Ishikawa (cell line): Measurements from ENCODE around the gene BPIFA1.

Source experiments
- CEBPB ChIP-seq: IDR thresholded peaks from 2 replicates; pipeline ENCODE4 v1.6.1; 2012
- CREB1 ChIP-seq: IDR thresholded peaks from 2 replicates; pipeline ENCODE4 v1.6.1; 2012; ENCODE audit warnings: low read depth
- EGR1 ChIP-seq: IDR thresholded peaks from 2 replicates; pipeline ENCODE4 v1.6.1; 2012
- EP300 ChIP-seq: IDR thresholded peaks from 2 replicates; pipeline ENCODE4 v1.6.1; 2012; ENCODE audit warnings: borderline replicate concordance
- FOXM1 ChIP-seq: IDR thresholded peaks from 2 replicates; pipeline ENCODE4 v1.6.1; 2012; ENCODE audit warnings: low read depth, borderline replicate concordance
- MAX ChIP-seq: IDR thresholded peaks from 2 replicates; pipeline ENCODE4 v1.6.1; 2012
- NFIC ChIP-seq: IDR thresholded peaks from 2 replicates; pipeline ENCODE4 v1.6.1; 2012
- RAD21 ChIP-seq: IDR thresholded peaks from 2 replicates; pipeline ENCODE4 v1.6.1; 2012; ENCODE audit warnings: low read depth
- REST ChIP-seq: IDR thresholded peaks from 2 replicates; pipeline ENCODE4 v1.6.1; 2012; ENCODE audit warnings: low read depth, mild to moderate bottlenecking
- TAF1 ChIP-seq: IDR thresholded peaks from 2 replicates; pipeline ENCODE4 v1.6.1; 2012; ENCODE audit warnings: low read depth, mild to moderate bottlenecking
- TCF12 ChIP-seq: IDR thresholded peaks from 2 replicates; pipeline ENCODE4 v1.6.1; 2012; ENCODE audit warnings: low read depth
- TEAD4 ChIP-seq: IDR thresholded peaks from 2 replicates; pipeline ENCODE4 v1.6.1; 2012
- USF1 ChIP-seq: IDR thresholded peaks from 2 replicates; pipeline ENCODE4 v1.6.1; 2012
- YY1 ChIP-seq: IDR thresholded peaks from 2 replicates; pipeline ENCODE4 v1.6.1; 2012; ENCODE audit warnings: low read depth
- ZBTB7A ChIP-seq: IDR thresholded peaks from 2 replicates; pipeline ENCODE4 v1.6.1; 2012; ENCODE audit warnings: low read depth

The BPIFA1 gene

GRCh38 chr20:33284284-33284683 lies 48.5 kb downstream of the BPIFA1 start:
- TF ChIP-seq FOXM1 = no peak
- no peak for TF ChIP-seq ZBTB7A
- TF ChIP-seq NFIC = peak; percentile 54; the same call in 1 of the 2 replicates
- TF ChIP-seq YY1 = no peak
- no peak for TF ChIP-seq EP300
- TF ChIP-seq REST = no peak
- no peak for TF ChIP-seq MAX
- no peak for TF ChIP-seq EGR1
- TF ChIP-seq CREB1 = no peak
- 0 out of 2 replicates have a peak, but pooled peaks have one; percentile 18 for TF ChIP-seq TCF12
- no peak for TF ChIP-seq TEAD4

- TF ChIP-seq TAF1 (no peak), MAX (no peak), YY1 (no peak), EP300 (no peak), RAD21 (no peak), TCF12 (no peak)
These were observed 49.1 kb downstream of the BPIFA1 start for GRCh38 chr20:33284937-33285336.

- TF ChIP-seq MAX (no peak), REST (no peak), YY1 (no peak)
These were observed 50.2 kb downstream of the BPIFA1 start for GRCh38 chr20:33285861-33286495.

- TF ChIP-seq EP300 (no peak), YY1 (no peak), RAD21 (no peak), EGR1 (no peak), TEAD4 (no peak), REST (no peak), TCF12 (no peak), NFIC (no peak), MAX (no peak), USF1 (no peak), CEBPB (no peak), CREB1 (no peak), TAF1 (no peak), FOXM1 (no peak), ZBTB7A (no peak)
These were observed 52.1 kb downstream of the BPIFA1 start for GRCh38 chr20:33287884-33288283.

- no peak for TF ChIP-seq REST
- TF ChIP-seq TEAD4 = no peak
These were observed 55.1 kb downstream of the BPIFA1 start for GRCh38 chr20:33290852-33291251.
